Aorta (tissue), 5 donors: Measurements from ENCODE around the gene CACNA1B. TPM values are rescaled to one million over a fixed set of nuclear protein-coding genes. Genes with fewer than 3 reads are reported as not detected.
"Not testable (repeated sequence)": the region's sequence is repeated elsewhere in the genome, so short reads cannot be mapped to it uniquely, and the experiment has no call there.

Source experiments
- ATAC-seq: fragments of 200-7000 bp; cut with Tn5 transposase; one replicate; pipeline ENCODE4 v1.9.1; 2022; ENCODE audit warnings: moderate library complexity; ENCODE audit not compliant: low FRiP score
- DNase-seq, 2 donors: peaks; one replicate each; pipeline ENCODE4 v3.0.0-alpha.2; 2020
- H3K27ac ChIP-seq, 2 donors: one replicate each; pipeline ENCODE4 v1.5.1; 2013; ENCODE audit warnings: low read length in 2 of 2, mild to moderate bottlenecking in 2 of 2, moderate library complexity in 2 of 2, control low read depth in 1 of 2, inconsistent platforms in 1 of 2, low read depth in 1 of 2
- H3K27me3 ChIP-seq, 2 donors: one replicate each; pipeline ENCODE4 v1.6.1; 2013; ENCODE audit warnings: control low read depth in 1 of 2, low read length in 1 of 2, mild to moderate bottlenecking in 1 of 2, moderate library complexity in 1 of 2; ENCODE audit not compliant: insufficient read depth in 2 of 2, control insufficient read depth in 1 of 2
- H3K36me3 ChIP-seq, 2 donors: one replicate each; pipeline ENCODE4 v1.6.1; 2013; ENCODE audit warnings: control low read depth in 1 of 2, low read length in 1 of 2, mild to moderate bottlenecking in 1 of 2; ENCODE audit not compliant: insufficient read depth in 2 of 2, control insufficient read depth in 1 of 2
- H3K4me1 ChIP-seq, 2 donors: one replicate each; pipeline ENCODE4 v1.6.1; 2013; ENCODE audit warnings: low read length in 2 of 2, control low read depth in 1 of 2, mild to moderate bottlenecking in 1 of 2, moderate library complexity in 1 of 2; ENCODE audit not compliant: insufficient read depth in 2 of 2, control insufficient read depth in 1 of 2
- H3K4me3 ChIP-seq, 2 donors: one replicate each; pipeline ENCODE4 v1.5.1; 2013; ENCODE audit warnings: low read length in 2 of 2, control low read depth in 1 of 2, mild to moderate bottlenecking in 1 of 2
- H3K9me3 ChIP-seq: one replicate; pipeline ENCODE4 v1.6.1; 2013; ENCODE audit warnings: mild to moderate bottlenecking, low read length; ENCODE audit not compliant: control insufficient read depth
- WGBS, 2 donors: extraction: QIAGEN DNeasy Blood & Tissue Kit; methylation state at CpG; one replicate each; pipeline ENCODE4 v1.1.7; 2013; 5-methylcytosine and 5-hydroxymethylcytosine counted together
- intact Hi-C, 2 donors: fragments of 100-400 bp; cut with DNase I; formaldehyde crosslinking; loops; one replicate each; pipeline versions ENCODE4 v1.14.2 to v1.15.0; 2022
- polyA plus RNA-seq, 2 donors: library from polyadenylated mRNA; stranded (reverse); fragments of 200-250 nt; gene quantifications; one replicate each; pipeline ENCODE4 v1.2.3, GENCODE V29; 2013
- total RNA-seq, 2 donors: library from RNA; stranded (reverse); fragmentation: NEBNext Ultra II Directional; extraction: Animal tissue kit (Norgen Biotek cat#: 25700); gene quantifications; one replicate each; pipeline ENCODE4 v1.2.1, GENCODE V29; 2021
- donor health status: healthy with polysubstance abuse.
- donor health status: Bipolar disorder and iron deficiency.
- donor health status: DM: no; HTN: no; CAD: no.
- donor health status: DM: no; HTN: no; CAD: no.
- donor health status: DM: yes; HTN: yes; CAD: no.

The CACNA1B gene
- total and polyA plus RNA-seq, 4 donors, result under 0.01 to 0.05 (median 0.03) TPM; not detected in 1

DNA sequence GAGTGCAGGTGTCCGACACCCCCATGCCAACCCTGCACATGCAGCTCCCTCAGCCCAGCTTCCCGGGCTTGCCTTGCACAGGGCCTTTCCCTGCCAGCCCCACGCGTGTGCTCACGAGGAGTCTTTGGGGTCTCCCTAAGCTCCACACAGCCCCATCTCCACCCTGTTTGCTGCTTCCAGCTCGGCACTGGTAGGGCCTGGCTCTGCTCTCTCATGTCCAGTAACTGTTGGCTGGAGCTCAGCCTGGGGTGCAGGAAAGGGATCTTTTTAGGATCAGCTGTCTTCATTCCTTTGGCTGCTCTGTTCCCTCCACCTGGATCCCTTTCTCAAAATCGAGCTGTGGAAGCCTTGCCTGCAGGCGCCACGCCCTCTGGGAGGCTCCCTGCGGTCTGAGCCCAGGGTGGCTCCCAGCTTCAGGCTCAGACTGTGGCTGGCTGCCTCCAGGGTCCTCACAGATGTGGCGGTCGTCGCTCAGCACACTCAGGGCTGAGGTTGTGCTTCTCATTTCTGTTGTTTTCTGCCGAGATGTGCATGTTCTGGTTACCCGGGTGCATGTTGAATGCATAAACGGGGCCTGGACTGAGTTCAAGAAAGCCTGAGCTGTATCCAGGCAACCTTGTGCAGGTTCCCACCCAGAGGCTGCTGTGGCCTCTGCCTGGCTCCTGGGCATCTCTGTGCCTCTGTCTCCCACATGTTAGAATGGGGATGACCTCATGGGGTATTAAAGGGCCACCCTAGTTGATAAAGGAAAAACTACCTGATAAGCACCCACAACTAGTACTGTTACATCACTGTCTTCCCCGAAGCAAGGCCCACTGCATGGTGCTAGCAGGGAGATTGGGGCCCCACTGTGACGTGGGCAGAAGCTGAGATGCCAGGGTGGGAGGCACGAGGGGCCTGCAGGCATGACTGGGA lies 4.3 kb downstream of the CACNA1B start:
- no peaks in the 10 kb centered on the region for H3K36me3 ChIP-seq
- H3K27ac ChIP-seq, result no peak overlapping the region
- H3K9me3 ChIP-seq, result peaks cover under 1% of the 10 kb centered on the region
- DNase-seq (no peak), ATAC-seq (no peak)
- intact Hi-C loops, result no loop called here
- H3K4me1 ChIP-seq, result no peaks in the 10 kb centered on the region
- H3K4me3 ChIP-seq, result no peak overlapping the region
- 61 to 68% methylated on average over 19 of the region's 19 CpGs for WGBS, 2 donors
- H3K27me3 ChIP-seq, result no peaks in the 10 kb centered on the region

DNA sequence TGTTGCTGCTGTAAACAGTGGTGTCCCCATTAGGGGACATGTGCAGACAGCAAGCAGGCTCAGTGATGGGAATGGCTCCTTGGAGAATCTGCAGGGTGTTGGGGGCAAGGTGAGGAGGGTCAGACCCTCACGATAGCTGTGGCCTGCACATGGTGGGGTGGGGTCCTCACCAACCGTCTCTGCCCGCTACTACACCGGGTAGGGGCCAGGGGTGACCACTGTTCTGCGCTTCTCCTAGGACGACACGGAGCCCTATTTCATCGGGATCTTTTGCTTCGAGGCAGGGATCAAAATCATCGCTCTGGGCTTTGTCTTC lies 4.9 kb downstream of the CACNA1B start:
- Histone ChIP-seq H3K27me3 (no peaks in the 10 kb centered on the region), H3K4me3 (no peak overlapping the region), H3K27ac (no peak overlapping the region), H3K4me1 (no peaks in the 10 kb centered on the region), H3K9me3 (no peaks in the 10 kb centered on the region), H3K36me3 (no peaks in the 10 kb centered on the region)
- intact Hi-C loops, result no loop called here
- no peak for DNase-seq
- ATAC-seq, result no peak
- WGBS, 2 donors, result 86% methylated on average over 10 of the region's 10 CpGs

GRCh38 chr9:137883977-137884376 lies 6.4 kb downstream of the CACNA1B start:
- H3K27me3 ChIP-seq, intact Hi-C loops, H3K36me3 ChIP-seq, DNase-seq, H3K27ac ChIP-seq, H3K4me3 ChIP-seq, H3K9me3 ChIP-seq, H3K4me1 ChIP-seq, ATAC-seq: not testable (repeated sequence)
- WGBS, 2 donors, result 77 to 92% methylated on average over 1 to 3 of the region's 6 CpGs

DNA sequence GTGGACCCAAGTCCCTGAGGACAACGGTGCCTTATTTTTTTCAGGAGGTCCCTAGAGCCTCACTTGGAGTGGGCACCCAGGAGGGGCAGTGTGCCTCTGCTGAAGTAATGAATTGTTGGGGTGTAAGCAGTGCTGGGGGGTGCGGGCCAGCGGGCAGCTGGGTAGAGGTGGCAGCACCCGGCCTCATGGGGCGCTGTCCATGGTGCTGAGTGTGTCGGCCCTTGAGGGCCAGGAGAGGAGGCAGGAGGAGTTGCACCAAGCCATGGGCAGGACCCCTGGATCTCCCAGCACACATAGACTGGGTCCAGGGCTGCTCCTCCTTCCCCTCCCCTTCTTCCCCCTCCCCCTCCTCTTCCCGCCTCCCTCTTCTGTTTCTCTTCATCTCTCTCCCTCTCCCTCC lies 7.0 kb downstream of the CACNA1B start:
- H3K4me1 ChIP-seq, H3K4me3 ChIP-seq, H3K27me3 ChIP-seq, ATAC-seq, H3K36me3 ChIP-seq, DNase-seq, intact Hi-C loops, H3K27ac ChIP-seq, H3K9me3 ChIP-seq: not testable (repeated sequence)
- WGBS, 2 donors, result 21 to 32% methylated on average over 3 to 5 of the region's 7 CpGs

DNA sequence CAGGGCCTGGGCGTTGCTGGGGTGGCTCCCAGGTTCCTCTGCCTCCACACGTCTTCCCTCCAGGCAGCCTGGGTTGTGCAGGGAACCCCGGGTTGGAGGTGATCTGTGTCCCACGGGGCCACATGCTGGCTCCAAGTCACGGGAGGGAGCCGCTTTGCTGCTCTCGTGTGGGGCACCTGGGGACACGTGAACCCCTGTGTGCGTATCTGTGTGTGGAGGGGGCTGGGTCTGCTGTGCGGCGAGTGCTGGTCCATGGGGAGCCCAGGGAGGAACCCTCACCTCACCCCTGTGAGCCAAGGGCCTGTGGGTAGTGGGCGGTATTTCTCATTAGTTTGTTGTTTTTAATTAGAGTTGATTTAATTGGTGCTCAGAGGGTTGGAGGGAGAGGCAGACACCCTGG lies 7.5 kb downstream of the CACNA1B start:
- DNase-seq, H3K27ac ChIP-seq, H3K27me3 ChIP-seq, ATAC-seq, H3K4me1 ChIP-seq, H3K36me3 ChIP-seq, H3K9me3 ChIP-seq, H3K4me3 ChIP-seq, intact Hi-C loops: not testable (repeated sequence)
- WGBS, 2 donors, result 77 to 82% methylated on average over 8 to 10 of the region's 12 CpGs

- peak in 1 of 2 donors; percentile 21 for DNase-seq
- H3K27me3 ChIP-seq, ATAC-seq, H3K36me3 ChIP-seq, H3K9me3 ChIP-seq, H3K4me3 ChIP-seq, H3K4me1 ChIP-seq, H3K27ac ChIP-seq, intact Hi-C loops: not testable (repeated sequence)
- 75 to 84% methylated on average over 6 to 12 of the region's 12 CpGs for WGBS, 2 donors
Measured at GRCh38 chr9:137888621-137889020, 11.0 kb downstream of the CACNA1B start.

GRCh38 chr9:137889966-137890365 lies 12.4 kb downstream of the CACNA1B start:
- 70 to 81% methylated on average over 3 to 12 of the region's 14 CpGs for WGBS, 2 donors
- intact Hi-C loops, H3K9me3 ChIP-seq, ATAC-seq, H3K27me3 ChIP-seq, H3K27ac ChIP-seq, H3K4me3 ChIP-seq, H3K36me3 ChIP-seq, H3K4me1 ChIP-seq: not testable (repeated sequence)
- DNase-seq, result peak in 1 of 2 donors; percentile 28

GRCh38 chr9:137890768-137891587 lies 13.4 kb downstream of the CACNA1B start:
- ATAC-seq (peak; percentile 23), DNase-seq (peak in 1 of 2 donors; percentile 67)
- H3K27ac ChIP-seq, intact Hi-C loops, H3K9me3 ChIP-seq, H3K4me1 ChIP-seq, H3K4me3 ChIP-seq, H3K36me3 ChIP-seq, H3K27me3 ChIP-seq: not testable (repeated sequence)
- 62 to 68% methylated on average over 19 to 23 of the region's 24 CpGs for WGBS, 2 donors
